Activated CD4-positive, alpha-beta T cell treated with anti-CD3 and anti-CD28 coated beads, Interleukin-2, amount 10 ng/mL, durations not matched to agents 7 days and 5 days (primary cell): ENCODE results near the gene GJA5. TPM values are rescaled to one million over a fixed set of nuclear protein-coding genes. Genes with fewer than 3 reads are reported as not detected.

Source experiments
- CTCF ChIA-PET: fragments of 350-600 bp; sonication (Branson Sonifier 250); formaldehyde crosslinking; loops from one replicate; lab custom pipeline; 2021; ENCODE audit warnings: antibody characterized with exemption; lab: Charles Lee
- POLR2A ChIA-PET: fragments of 350-600 bp; sonication (Branson Sonifier 250); formaldehyde crosslinking; loops from one replicate; lab custom pipeline; 2021; ENCODE audit warnings: antibody characterized with exemption; lab: Charles Lee
- DNase-seq: peaks from one replicate; pipeline ENCODE4 v3.0.0-alpha.2; 2020
- H3K27ac Mint-ChIP-seq: one replicate; pipeline ENCODE4 v1.8.0; 2021; ENCODE audit warnings: mild to moderate bottlenecking, moderate library complexity, mixed read lengths
- H3K27me3 Mint-ChIP-seq: one replicate; pipeline ENCODE4 v1.8.0; 2021; ENCODE audit warnings: mixed read lengths
- H3K36me3 Mint-ChIP-seq: one replicate; pipeline ENCODE4 v1.8.0; 2021; ENCODE audit warnings: low read depth, mixed read lengths
- H3K4me1 Mint-ChIP-seq: one replicate; pipeline ENCODE4 v1.8.0; 2021; ENCODE audit warnings: mixed read lengths
- H3K4me3 Mint-ChIP-seq: one replicate; pipeline ENCODE4 v1.8.0; 2021; ENCODE audit warnings: mild to moderate bottlenecking, moderate library complexity, mixed read lengths
- H3K9me3 Mint-ChIP-seq: one replicate; pipeline ENCODE4 v1.8.0; 2021; ENCODE audit warnings: mixed read lengths
- total RNA-seq, 2 experiments: library from RNA; stranded (reverse); gene quantifications; one replicate each; pipeline ENCODE4 v1.2.3, GENCODE V29; 2021

Gene GJA5
- total RNA-seq, 2 experiments from 2014 or later: not detected

GRCh38 chr1:147784941-147785340, 24.5 kb upstream of the GJA5 start:
- no peak overlapping the region for H3K4me3 Mint-ChIP-seq
- H3K36me3 Mint-ChIP-seq: no peaks in the 10 kb centered on the region
- DNase-seq: no peak
- H3K9me3 Mint-ChIP-seq: no peaks in the 10 kb centered on the region
- no peaks in the 10 kb centered on the region for H3K4me1 Mint-ChIP-seq
- CTCF ChIA-PET: interaction anchor here (0.5 kb wide), 1 partner anchor 136 kb away, joined by 4 read pairs; no protein-coding TSS in a partner anchor
- POLR2A ChIA-PET: no interaction called here
- no peak overlapping the region for H3K27ac Mint-ChIP-seq
- peaks cover 23% of the 10 kb centered on the region for H3K27me3 Mint-ChIP-seq

DNA sequence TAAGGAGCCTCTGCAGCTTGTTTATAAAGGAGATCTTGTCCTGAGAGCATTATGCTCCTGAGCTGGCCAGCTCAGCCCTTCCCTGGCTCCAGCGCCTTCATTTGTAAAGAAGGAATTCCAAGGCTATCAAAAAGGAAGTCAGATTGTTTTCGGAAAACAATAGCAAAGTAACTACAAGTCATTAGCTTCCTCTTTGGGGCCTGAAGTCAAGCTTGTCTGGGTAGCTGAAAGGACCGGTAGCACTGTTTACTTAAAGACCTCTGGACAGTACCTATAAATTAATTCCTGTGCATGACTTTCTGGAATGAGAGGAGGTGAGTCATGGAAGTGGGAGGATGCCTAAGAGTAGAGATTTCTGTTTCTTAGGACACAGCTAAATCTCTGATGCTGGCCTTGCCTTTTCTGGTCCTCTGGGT, 20.7 kb upstream of the GJA5 start:
- no peak overlapping the region for H3K27ac Mint-ChIP-seq
- ChIA-PET POLR2A (no interaction called here), CTCF (interaction anchor here (1.7 kb wide), 1 partner anchor 14 kb away, joined by 4 read pairs; no protein-coding TSS in a partner anchor)
- no peak overlapping the region for H3K4me3 Mint-ChIP-seq
- H3K36me3 Mint-ChIP-seq: no peaks in the 10 kb centered on the region
- no peak for DNase-seq
- peaks cover 34% of the 10 kb centered on the region for H3K27me3 Mint-ChIP-seq
- no peaks in the 10 kb centered on the region for H3K9me3 Mint-ChIP-seq
- no peaks in the 10 kb centered on the region for H3K4me1 Mint-ChIP-seq

DNA sequence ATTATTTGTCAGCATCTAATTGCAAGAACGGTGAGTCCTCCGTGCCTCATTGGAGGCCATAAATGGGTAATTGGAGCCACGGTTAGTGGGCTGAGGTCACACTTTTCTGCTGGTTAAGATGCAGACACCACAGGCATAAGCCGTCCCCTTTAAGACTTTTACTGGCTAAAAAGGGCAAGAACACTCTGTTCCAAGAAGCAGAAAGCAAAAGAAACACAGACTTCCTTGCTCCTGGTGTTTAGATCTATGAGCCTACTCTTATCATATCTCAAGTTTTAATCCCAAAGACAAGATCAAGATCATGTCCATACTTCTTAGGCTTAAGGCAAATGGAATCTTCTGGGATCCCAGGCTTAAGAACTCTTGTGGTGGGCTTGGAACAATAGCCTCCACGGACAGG, 17.3 kb upstream of the GJA5 start:
- Mint-ChIP-seq H3K4me3 (no peak overlapping the region), H3K36me3 (no peaks in the 10 kb centered on the region), H3K27ac (no peak overlapping the region), H3K27me3 (peaks cover 46% of the 10 kb centered on the region), H3K4me1 (no peaks in the 10 kb centered on the region), H3K9me3 (no peaks in the 10 kb centered on the region)
- ChIA-PET CTCF (interaction anchor here (0.6 kb wide), 1 partner anchor 13 kb away, joined by 7 read pairs; no protein-coding TSS in a partner anchor), POLR2A (no interaction called here)
- DNase-seq: no peak

- Mint-ChIP-seq H3K27ac (no peak overlapping the region), H3K4me3 (no peak overlapping the region), H3K9me3 (no peaks in the 10 kb centered on the region), H3K36me3 (no peaks in the 10 kb centered on the region), H3K4me1 (no peaks in the 10 kb centered on the region), H3K27me3 (peaks cover 35% of the 10 kb centered on the region)
- ChIA-PET POLR2A (no interaction called here), CTCF (interaction anchor here (0.7 kb wide), 1 partner anchor 13 kb away, joined by 3 read pairs; no protein-coding TSS in a partner anchor)
- DNase-seq: no peak
Observed at GRCh38 chr1:147773215-147773715, 12.9 kb upstream of the GJA5 start.

DNA sequence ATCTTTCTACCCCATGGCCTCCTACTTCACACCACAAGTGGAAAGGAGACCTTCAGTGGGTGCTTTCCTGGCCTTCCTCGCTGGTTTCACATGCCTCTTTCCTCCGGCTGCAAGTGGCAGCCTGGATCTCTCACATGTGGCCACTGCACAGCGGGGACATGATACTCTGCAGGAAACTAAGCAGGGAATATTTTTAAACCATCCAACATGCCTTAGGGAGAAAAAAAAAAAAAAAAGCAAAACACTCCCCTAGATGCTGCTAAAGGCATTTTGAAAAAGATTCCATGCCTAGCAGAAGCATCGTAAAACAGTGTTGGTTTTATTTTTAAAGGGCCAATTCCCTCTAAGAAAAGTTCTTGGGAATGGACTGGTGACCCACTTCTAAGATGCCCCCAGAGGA, 12.2 kb upstream of the GJA5 start:
- H3K27ac Mint-ChIP-seq: no peak overlapping the region
- no peaks in the 10 kb centered on the region for H3K4me1 Mint-ChIP-seq
- H3K36me3 Mint-ChIP-seq: no peaks in the 10 kb centered on the region
- peaks cover 33% of the 10 kb centered on the region for H3K27me3 Mint-ChIP-seq
- H3K4me3 Mint-ChIP-seq: no peak overlapping the region
- POLR2A ChIA-PET: no interaction called here
- CTCF ChIA-PET: interaction anchor here (0.7 kb wide), 1 partner anchor 13 kb away, joined by 3 read pairs; no protein-coding TSS in a partner anchor
- no peak for DNase-seq
- H3K9me3 Mint-ChIP-seq: no peaks in the 10 kb centered on the region

DNA sequence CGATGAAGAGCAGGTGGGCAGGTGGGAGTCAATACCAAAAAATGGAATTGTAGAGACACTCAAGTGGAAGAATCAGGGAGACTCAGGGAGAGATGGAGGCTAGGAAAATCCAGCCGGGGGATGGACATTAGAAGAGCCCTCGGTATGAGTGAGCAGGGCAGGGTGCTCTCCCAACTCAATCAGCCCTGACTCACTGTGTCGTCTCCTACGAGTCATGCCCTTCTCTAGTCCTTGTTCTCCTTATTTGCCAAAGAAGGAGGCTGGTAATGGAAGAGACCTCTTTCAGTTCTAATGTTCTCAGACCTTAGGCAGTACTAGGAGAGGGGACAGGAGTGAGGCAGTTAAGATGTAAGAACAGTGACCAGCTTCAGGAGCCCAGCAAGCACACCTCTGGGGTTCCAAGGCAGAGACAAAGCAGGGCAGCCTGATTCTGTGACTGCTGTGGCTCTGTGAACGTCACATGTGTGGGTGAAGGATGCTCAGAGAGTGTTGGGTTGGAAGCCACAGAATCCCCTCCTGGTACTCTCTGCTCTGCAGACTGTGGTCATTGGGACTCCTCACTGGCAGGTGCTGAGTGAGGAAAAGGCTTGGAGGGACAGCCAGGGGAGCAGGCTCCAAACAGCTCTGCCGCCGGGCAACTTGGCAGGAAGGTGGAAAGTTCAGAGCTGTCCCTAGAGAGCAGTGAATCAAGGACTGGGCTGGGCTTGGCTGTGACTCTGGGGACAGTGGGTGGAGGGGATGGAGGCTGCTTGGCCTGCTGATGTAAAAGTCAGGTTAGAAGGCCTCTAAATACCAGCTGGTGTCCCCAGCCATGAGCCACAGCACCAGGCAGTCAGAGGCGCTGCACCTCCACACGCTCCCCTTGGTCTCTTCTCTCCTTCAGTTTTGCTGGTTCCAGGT, 11.1 kb upstream of the GJA5 start:
- H3K9me3 Mint-ChIP-seq: no peaks in the 10 kb centered on the region
- CTCF ChIA-PET: no interaction called here
- POLR2A ChIA-PET: no interaction called here
- peaks cover 28% of the 10 kb centered on the region for H3K27me3 Mint-ChIP-seq
- no peaks in the 10 kb centered on the region for H3K36me3 Mint-ChIP-seq
- no peak for DNase-seq
- H3K4me3 Mint-ChIP-seq: no peak overlapping the region
- H3K27ac Mint-ChIP-seq: no peak overlapping the region
- no peaks in the 10 kb centered on the region for H3K4me1 Mint-ChIP-seq

DNA sequence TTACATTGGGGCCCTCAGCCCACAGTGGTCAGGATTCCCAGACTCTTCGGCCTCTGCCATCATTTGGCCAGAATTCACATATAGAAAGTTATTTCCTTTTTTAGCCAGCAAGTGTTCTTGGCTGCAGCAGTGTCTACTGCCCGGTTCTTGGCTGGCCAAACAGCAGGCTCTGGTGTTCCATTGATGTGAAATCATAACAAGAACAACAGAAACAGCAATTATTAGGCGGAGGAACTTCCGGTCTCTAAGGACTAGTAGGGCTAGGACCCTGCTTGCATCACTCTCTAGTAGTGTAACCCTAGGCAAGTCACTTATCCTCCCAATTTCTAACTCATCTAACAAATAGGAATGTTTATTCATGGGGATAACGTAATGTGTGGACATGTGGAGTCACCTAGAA, 8.7 kb upstream of the GJA5 start:
- CTCF ChIA-PET: no interaction called here
- DNase-seq: no peak
- H3K4me1 Mint-ChIP-seq: no peaks in the 10 kb centered on the region
- POLR2A ChIA-PET: no interaction called here
- no peak overlapping the region for H3K4me3 Mint-ChIP-seq
- no peaks in the 10 kb centered on the region for H3K36me3 Mint-ChIP-seq
- H3K9me3 Mint-ChIP-seq: peaks cover under 1% of the 10 kb centered on the region
- H3K27me3 Mint-ChIP-seq: peaks cover 22% of the 10 kb centered on the region
- no peak overlapping the region for H3K27ac Mint-ChIP-seq

- POLR2A ChIA-PET: no interaction called here
Observed at GRCh38 chr1:147768582-147768981, 8.2 kb upstream of the GJA5 start.

GRCh38 chr1:147768101-147768500, 7.7 kb upstream of the GJA5 start:
- peaks cover 5% of the 10 kb centered on the region for H3K4me1 Mint-ChIP-seq
- POLR2A ChIA-PET: no interaction called here
- peaks cover 12% of the 10 kb centered on the region for H3K27me3 Mint-ChIP-seq
- peak overlapping the region; percentile 50 for H3K27ac Mint-ChIP-seq
- CTCF ChIA-PET: interaction anchor here (1.8 kb wide), 1 partner anchor 14 kb away, joined by 4 read pairs; no protein-coding TSS in a partner anchor
- peaks cover 2% of the 10 kb centered on the region for H3K9me3 Mint-ChIP-seq
- DNase-seq: no peak
- no peak overlapping the region for H3K4me3 Mint-ChIP-seq
- no peaks in the 10 kb centered on the region for H3K36me3 Mint-ChIP-seq

More at GRCh38 chr1:147768582-147768981, 8.2 kb upstream of the GJA5 start:
- CTCF ChIA-PET: no interaction called here
- Mint-ChIP-seq H3K27me3 (peaks cover 17% of the 10 kb centered on the region), H3K4me3 (no peak overlapping the region), H3K36me3 (no peaks in the 10 kb centered on the region), H3K4me1 (peaks cover 2% of the 10 kb centered on the region), H3K9me3 (peaks cover 2% of the 10 kb centered on the region), H3K27ac (no peak overlapping the region)
- no peak for DNase-seq

DNA sequence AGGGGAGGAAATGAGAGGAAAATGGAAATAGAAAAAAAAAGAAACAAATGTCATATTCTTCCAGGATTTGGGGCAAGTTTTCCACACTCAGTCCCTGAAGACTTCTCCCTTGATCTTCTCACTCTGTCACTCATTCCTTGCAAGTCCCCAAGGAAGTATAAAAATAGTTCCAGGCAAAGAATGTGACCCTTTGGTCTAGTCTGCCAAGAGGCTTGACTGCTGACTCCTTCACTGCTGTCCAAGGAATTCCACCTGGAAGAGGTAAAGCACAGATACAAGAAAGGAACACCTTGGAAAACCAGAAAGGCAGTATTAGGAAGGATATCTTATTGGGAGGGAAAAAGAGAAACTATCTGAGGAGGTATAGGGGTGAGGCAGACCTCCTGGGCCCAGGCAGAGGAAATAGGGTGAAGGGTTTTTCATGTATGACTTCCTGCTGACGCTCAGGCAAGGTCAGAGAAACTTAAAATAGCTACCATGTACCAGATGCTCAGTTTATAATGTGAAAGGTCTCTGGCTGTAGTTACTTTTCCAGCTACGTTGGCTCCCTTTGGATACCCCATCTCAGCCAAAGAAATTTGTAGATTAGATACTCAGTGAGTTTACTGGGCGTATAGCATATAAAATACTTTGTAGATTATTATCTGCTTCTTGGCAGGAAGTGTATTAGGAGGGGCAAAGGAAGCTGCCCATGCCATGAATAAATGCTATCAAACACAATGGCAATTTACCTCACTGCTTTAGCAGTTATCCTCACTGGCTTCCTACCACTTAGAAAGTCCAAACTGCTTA, 2.0 kb upstream of the GJA5 start:
- Mint-ChIP-seq H3K36me3 (no peaks in the 10 kb centered on the region), H3K27ac (peak overlapping the region; percentile 83), H3K27me3 (peaks cover 4% of the 10 kb centered on the region), H3K9me3 (peaks cover 5% of the 10 kb centered on the region), H3K4me1 (peaks cover 22% of the 10 kb centered on the region), H3K4me3 (no peak overlapping the region)
- peak; percentile 14 for DNase-seq
- ChIA-PET CTCF (no interaction called here), POLR2A (no interaction called here)

DNA sequence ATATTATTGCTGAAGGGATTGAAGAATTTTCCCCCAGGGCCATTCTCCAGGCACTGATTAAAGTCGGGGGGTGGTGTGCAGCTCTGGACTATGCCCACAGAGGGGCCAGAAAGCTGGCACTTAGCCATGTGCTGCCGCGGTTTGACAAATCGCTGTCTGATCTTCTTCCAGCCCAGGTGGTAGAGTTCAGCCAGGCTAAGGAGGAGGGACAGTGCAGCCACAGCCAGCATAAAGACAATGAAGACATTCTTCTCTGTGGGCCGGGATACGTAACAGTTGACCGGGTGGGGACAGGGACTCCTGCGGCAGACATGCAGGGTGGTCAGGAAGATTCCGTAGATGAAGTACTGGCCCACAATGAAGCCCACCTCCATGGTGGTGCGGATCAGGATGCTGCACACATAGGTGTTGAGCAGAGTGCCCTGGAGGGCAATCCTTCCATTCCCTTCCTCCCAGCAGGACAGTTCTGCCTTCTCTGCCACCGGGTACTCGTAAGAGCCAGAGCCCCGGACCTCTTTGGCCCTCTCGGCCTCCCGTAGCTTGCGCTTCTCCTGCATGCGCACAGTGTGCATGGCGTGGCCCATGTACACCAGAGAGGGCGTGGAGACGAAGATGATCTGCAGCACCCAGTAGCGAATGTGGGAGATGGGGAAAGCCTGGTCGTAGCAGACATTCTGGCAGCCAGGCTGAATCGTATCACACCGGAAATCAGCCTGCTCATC, 1.9 kb downstream of the GJA5 start:
- H3K4me3 Mint-ChIP-seq: no peak overlapping the region
- no peak overlapping the region for H3K27ac Mint-ChIP-seq
- CTCF ChIA-PET: no interaction called here
- no peak for DNase-seq
- H3K9me3 Mint-ChIP-seq: peaks cover 2% of the 10 kb centered on the region
- peaks cover 4% of the 10 kb centered on the region for H3K27me3 Mint-ChIP-seq
- peaks cover 20% of the 10 kb centered on the region for H3K4me1 Mint-ChIP-seq
- POLR2A ChIA-PET: no interaction called here
- H3K36me3 Mint-ChIP-seq: no peaks in the 10 kb centered on the region
